WTC11 (cell line): ENCODE measurements around the gene ADCY2.

Experiments
- ATF2 ChIP-seq: sonication (generic); formaldehyde crosslinking; IDR thresholded peaks from 2 replicates; pipeline ENCODE4 v1.8.1; 2022; ENCODE audit warnings: low read depth, missing genetic modification reagents, borderline replicate concordance
- ATF6 ChIP-seq: sonication (generic); formaldehyde crosslinking; IDR thresholded peaks from 2 replicates; pipeline ENCODE4 v1.8.1; 2023; ENCODE audit warnings: mild to moderate bottlenecking, missing genetic modification reagents
- JUN ChIP-seq: sonication (generic); formaldehyde crosslinking; IDR thresholded peaks from 2 replicates; pipeline ENCODE4 v1.8.0; 2023; ENCODE audit warnings: mild to moderate bottlenecking, missing genetic modification reagents
- MAX ChIP-seq: sonication (generic); formaldehyde crosslinking; IDR thresholded peaks from 2 replicates; pipeline ENCODE4 v1.8.0; 2022; ENCODE audit warnings: mild to moderate bottlenecking, missing genetic modification reagents
- NR2C2 ChIP-seq: sonication (generic); formaldehyde crosslinking; IDR thresholded peaks from 2 replicates; pipeline ENCODE4 v1.8.0; 2022; ENCODE audit warnings: mild to moderate bottlenecking, missing genetic modification reagents
- NR3C1 ChIP-seq: sonication (generic); formaldehyde crosslinking; conservative IDR thresholded peaks from 2 replicates; pipeline ENCODE4 v1.8.1; 2023; ENCODE audit warnings: low read depth, mild to moderate bottlenecking, missing genetic modification reagents
- SP1 ChIP-seq: sonication (generic); formaldehyde crosslinking; conservative IDR thresholded peaks from 2 replicates; pipeline ENCODE4 v1.8.1; 2022; ENCODE audit warnings: missing genetic modification reagents
- TEAD4 ChIP-seq: sonication (generic); formaldehyde crosslinking; IDR thresholded peaks from 2 replicates; pipeline ENCODE4 v1.8.0; 2022; ENCODE audit warnings: mild to moderate bottlenecking, missing genetic modification reagents
- TP53 ChIP-seq: sonication (generic); formaldehyde crosslinking; IDR thresholded peaks from 2 replicates; pipeline ENCODE4 v1.8.1; 2023; ENCODE audit warnings: mild to moderate bottlenecking, missing genetic modification reagents
- ZNF121 ChIP-seq: sonication (generic); formaldehyde crosslinking; IDR thresholded peaks from 2 replicates; pipeline ENCODE4 v1.8.0; 2023; ENCODE audit warnings: missing genetic modification reagents
- ZNF317 ChIP-seq: sonication (generic); formaldehyde crosslinking; IDR thresholded peaks from 2 replicates; pipeline ENCODE4 v1.8.1; 2023; ENCODE audit warnings: low read depth, mild to moderate bottlenecking, moderate library complexity, missing genetic modification reagents, borderline replicate concordance
- TF ChIP-seq, protein P1 (sequence below): fragments of 200-600 bp; IDR thresholded peaks from 2 replicates; pipeline ENCODE4 v1.8.0; 2022; ENCODE audit warnings: antibody characterized with exemption
- TF ChIP-seq, protein P2 (sequence below): fragments of 250-450 bp; sonication (Bioruptor Pico); IDR thresholded peaks from 2 replicates; pipeline ENCODE4 v1.8.0; 2021; ENCODE audit warnings: mild to moderate bottlenecking
- TF ChIP-seq, protein P3 (sequence below): sonication (generic); formaldehyde crosslinking; IDR thresholded peaks from 2 replicates; pipeline ENCODE4 v1.8.1; 2023; ENCODE audit warnings: mild to moderate bottlenecking, moderate library complexity, missing genetic modification reagents

- TF ChIP-seq SP1 (no peak), ZNF121 (CRISPR knock-in tag) (no peak), ATF2 (CRISPR knock-in tag) (no peak), JUN (CRISPR knock-in tag) (no peak), ATF6 (no peak), NR2C2 (no peak), MAX (CRISPR knock-in tag) (no peak), NR3C1 (CRISPR knock-in tag) (no peak), ZNF317 (CRISPR knock-in tag) (no peak), TEAD4 (no peak), TP53 (CRISPR knock-in tag) (no peak)
- TF ChIP-seq, protein P1, sequence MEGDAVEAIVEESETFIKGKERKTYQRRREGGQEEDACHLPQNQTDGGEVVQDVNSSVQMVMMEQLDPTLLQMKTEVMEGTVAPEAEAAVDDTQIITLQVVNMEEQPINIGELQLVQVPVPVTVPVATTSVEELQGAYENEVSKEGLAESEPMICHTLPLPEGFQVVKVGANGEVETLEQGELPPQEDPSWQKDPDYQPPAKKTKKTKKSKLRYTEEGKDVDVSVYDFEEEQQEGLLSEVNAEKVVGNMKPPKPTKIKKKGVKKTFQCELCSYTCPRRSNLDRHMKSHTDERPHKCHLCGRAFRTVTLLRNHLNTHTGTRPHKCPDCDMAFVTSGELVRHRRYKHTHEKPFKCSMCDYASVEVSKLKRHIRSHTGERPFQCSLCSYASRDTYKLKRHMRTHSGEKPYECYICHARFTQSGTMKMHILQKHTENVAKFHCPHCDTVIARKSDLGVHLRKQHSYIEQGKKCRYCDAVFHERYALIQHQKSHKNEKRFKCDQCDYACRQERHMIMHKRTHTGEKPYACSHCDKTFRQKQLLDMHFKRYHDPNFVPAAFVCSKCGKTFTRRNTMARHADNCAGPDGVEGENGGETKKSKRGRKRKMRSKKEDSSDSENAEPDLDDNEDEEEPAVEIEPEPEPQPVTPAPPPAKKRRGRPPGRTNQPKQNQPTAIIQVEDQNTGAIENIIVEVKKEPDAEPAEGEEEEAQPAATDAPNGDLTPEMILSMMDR: peak; percentile 92
- TF ChIP-seq, protein P2, sequence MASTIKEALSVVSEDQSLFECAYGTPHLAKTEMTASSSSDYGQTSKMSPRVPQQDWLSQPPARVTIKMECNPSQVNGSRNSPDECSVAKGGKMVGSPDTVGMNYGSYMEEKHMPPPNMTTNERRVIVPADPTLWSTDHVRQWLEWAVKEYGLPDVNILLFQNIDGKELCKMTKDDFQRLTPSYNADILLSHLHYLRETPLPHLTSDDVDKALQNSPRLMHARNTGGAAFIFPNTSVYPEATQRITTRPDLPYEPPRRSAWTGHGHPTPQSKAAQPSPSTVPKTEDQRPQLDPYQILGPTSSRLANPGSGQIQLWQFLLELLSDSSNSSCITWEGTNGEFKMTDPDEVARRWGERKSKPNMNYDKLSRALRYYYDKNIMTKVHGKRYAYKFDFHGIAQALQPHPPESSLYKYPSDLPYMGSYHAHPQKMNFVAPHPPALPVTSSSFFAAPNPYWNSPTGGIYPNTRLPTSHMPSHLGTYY (CRISPR knock-in tag): no peak
- TF ChIP-seq, protein P3, sequence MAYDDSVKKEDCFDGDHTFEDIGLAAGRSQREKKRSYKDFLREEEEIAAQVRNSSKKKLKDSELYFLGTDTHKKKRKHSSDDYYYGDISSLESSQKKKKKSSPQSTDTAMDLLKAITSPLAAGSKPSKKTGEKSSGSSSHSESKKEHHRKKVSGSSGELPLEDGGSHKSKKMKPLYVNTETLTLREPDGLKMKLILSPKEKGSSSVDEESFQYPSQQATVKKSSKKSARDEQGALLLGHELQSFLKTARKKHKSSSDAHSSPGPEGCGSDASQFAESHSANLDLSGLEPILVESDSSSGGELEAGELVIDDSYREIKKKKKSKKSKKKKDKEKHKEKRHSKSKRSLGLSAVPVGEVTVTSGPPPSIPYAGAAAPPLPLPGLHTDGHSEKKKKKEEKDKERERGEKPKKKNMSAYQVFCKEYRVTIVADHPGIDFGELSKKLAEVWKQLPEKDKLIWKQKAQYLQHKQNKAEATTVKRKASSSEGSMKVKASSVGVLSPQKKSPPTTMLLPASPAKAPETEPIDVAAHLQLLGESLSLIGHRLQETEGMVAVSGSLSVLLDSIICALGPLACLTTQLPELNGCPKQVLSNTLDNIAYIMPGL (CRISPR knock-in tag): no peak
Measured at GRCh38 chr5:7745882-7746610, 350.1 kb downstream of the ADCY2 start.
